ENCODE results near the gene NUP153. TPM values are rescaled to one million over a fixed set of nuclear protein-coding genes. Genes with fewer than 3 reads are reported as not detected.
"Not testable (repeated sequence)": the region's sequence is repeated elsewhere in the genome, so short reads cannot be mapped to it uniquely, and the experiment has no call there.

NUP153 gene
- total RNA-seq, 2 experiments from 2014 or later = 74.0 to 75.8 TPM

DNA sequence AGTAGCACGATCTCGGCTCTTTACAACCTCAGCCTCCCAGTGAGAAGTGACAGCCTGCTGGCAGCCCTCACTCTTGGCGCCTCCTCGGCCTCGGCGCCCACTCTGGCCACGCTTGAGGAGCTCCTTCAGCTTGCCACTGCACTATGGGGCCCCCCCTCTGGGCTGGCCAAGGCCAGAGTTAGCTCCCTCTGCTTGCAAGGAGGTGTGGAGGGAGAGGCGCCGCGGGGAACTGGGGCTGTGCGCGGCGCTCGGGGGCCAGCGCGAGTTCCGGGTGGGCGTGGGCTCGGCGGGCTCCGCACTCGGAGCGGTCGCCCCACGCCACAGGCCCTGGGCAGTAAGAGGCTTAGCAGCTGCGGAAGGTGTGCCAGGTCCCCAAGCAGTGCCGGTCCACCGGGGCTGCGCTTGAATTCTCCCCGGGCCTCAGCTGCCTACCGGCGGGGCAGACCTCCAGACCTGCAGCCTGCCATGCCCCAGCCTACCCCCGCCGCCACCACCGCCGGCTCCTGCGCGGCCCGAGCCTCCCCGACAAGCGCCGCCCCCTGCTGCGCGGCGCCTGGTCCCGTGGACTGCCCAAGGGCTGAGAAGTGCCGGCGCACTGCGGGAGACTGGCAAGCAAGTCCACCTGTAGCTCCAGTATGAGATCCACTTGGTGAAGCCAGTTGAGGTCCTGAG, 22.0 kb upstream of the NUP153 start:
- Mint-ChIP-seq H3K9me3 (peaks cover 6% of the 10 kb centered on the region), H3K27ac (no peak overlapping the region), H3K4me1 (no peaks in the 10 kb centered on the region), H3K4me3 (no peak overlapping the region), H3K36me3 (ENCODE audit: low read depth) (no peaks in the 10 kb centered on the region), H3K27me3 (no peaks in the 10 kb centered on the region)
- ChIA-PET CTCF (no interaction called here), POLR2A (interaction anchor here (1.4 kb wide), 1 partner anchor 22 kb away, joined by 4 read pairs; the partner anchor contains the start of gene NUP153)
- no peak for DNase-seq

DNA sequence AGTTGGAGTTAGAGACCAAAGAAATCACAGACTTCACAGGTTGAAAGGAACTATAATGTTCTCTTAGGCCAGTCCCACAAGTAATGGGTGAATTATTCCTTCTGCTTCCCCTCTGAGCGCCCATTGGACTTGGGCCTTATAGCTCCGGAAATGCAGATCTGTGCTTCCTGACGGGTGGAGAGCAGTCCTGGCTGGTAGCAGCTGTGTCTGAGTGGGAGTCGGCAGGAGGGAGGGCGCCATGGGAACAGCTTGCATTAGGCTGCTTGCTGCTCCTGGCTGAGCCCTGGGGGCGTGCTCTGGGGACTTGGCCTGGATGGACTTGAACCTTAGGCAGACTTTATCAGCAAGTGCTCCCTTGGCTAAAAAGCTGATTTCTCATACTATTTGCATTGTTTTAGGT, 18.4 kb upstream of the NUP153 start:
- no peaks in the 10 kb centered on the region for H3K4me1 Mint-ChIP-seq
- H3K36me3 Mint-ChIP-seq (ENCODE audit: low read depth) = no peaks in the 10 kb centered on the region
- no peaks in the 10 kb centered on the region for H3K27me3 Mint-ChIP-seq
- H3K4me3 Mint-ChIP-seq = no peak overlapping the region
- DNase-seq = no peak
- H3K9me3 Mint-ChIP-seq = peaks cover 6% of the 10 kb centered on the region
- ChIA-PET CTCF (no interaction called here), POLR2A (interaction anchor here (2.6 kb wide), 1 partner anchor 18 kb away, joined by 6 read pairs; the partner anchor contains the start of gene NUP153)
- H3K27ac Mint-ChIP-seq = no peak overlapping the region

DNA sequence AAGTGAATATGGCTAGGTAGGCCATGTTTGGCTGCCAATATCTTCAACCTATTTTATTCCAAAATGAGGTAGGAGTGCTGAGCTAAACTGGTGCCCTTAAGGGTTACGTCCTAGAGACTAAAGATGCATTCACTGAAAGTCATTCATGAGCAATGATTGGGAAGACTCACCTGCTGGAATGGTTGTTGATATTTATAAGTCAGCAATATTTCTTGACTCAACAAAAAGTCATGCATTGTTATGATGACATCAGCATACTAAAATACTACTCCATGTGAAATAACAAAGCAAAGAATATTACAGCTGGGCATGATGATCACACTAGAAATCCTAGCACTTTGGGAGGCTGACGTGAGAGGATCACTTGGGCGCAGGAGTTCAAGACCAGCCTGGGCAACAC, 17.6 kb upstream of the NUP153 start:
- ChIA-PET POLR2A (interaction anchor here (2.6 kb wide), 1 partner anchor 17 kb away, joined by 6 read pairs; the partner anchor contains the start of gene NUP153), CTCF (no interaction called here)
- no peaks in the 10 kb centered on the region for H3K4me1 Mint-ChIP-seq
- H3K9me3 Mint-ChIP-seq = peaks cover 3% of the 10 kb centered on the region
- peaks cover 1% of the 10 kb centered on the region for H3K27me3 Mint-ChIP-seq
- DNase-seq = no peak
- H3K36me3 Mint-ChIP-seq (ENCODE audit: low read depth) = no peaks in the 10 kb centered on the region
- no peak overlapping the region for H3K4me3 Mint-ChIP-seq
- H3K27ac Mint-ChIP-seq = no peak overlapping the region

DNA sequence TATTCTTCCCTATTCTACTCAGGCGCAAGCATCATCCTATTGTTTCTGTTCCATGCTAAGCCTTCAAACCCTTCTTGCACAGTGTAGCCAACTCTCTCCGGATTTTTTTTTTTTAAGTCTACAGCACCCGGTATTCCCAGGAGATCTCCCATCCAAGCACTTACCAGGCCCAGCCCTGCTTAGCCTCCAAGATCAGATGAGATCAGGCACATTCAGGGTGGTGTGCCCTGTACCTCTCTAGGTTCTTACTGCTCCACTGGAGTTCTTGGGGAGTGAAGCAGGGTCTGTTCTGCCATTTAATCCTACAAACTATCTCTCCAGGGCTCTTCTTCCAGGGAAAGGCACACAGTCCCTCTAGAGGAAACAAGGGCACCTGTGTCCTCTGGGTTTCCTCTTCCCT, 14.9 kb upstream of the NUP153 start:
- H3K27me3 Mint-ChIP-seq = peaks cover 3% of the 10 kb centered on the region
- no peak overlapping the region for H3K4me3 Mint-ChIP-seq
- DNase-seq = no peak
- no peaks in the 10 kb centered on the region for H3K9me3 Mint-ChIP-seq
- no peaks in the 10 kb centered on the region for H3K4me1 Mint-ChIP-seq
- ChIA-PET CTCF (interaction anchor here (0.9 kb wide), 1 partner anchor 20 kb away, joined by 5 read pairs; no protein-coding TSS in a partner anchor), POLR2A (no interaction called here)
- no peak overlapping the region for H3K27ac Mint-ChIP-seq
- H3K36me3 Mint-ChIP-seq (ENCODE audit: low read depth) = no peaks in the 10 kb centered on the region

DNA sequence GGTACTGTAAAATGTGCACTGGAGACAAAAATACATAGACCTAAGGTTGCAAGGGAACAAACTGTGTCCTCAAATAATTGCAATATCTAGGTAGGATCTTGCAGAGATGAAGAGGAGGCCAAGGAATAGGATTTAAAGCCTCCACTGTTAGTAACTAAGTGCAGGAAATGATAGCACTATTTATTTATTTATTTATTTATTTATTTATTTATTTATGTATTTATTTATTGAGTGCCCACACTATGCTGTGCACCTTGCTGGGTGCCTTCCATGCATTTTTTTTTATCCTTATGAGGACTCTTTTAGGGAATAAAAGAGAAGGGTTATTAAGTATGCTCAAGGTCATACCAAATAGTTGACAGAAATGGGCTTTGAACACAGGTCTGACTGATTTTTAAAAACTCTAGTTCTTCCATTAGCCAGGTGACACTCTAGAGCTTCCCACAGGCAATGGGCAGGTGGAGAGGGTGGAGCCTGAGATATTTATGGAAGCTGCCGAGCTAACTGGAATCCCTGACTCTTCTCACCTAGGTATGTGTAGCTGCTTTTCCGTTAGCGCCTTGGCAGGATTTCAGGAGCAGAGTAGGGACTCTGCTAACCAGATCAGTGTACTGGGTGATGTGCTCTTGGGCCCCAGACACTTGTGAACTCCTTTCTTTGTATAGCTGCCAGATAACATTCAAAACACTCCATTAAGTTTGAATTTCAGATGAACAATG, 12.8 kb upstream of the NUP153 start:
- Mint-ChIP-seq H3K9me3 (no peaks in the 10 kb centered on the region), H3K4me3 (no peak overlapping the region), H3K27ac (no peak overlapping the region), H3K27me3 (peaks cover 3% of the 10 kb centered on the region), H3K4me1 (peaks cover 11% of the 10 kb centered on the region), H3K36me3 (ENCODE audit: low read depth) (peaks cover 2% of the 10 kb centered on the region)
- ChIA-PET POLR2A (no interaction called here), CTCF (interaction anchor here (0.6 to 1.0 kb wide), 2 partner anchors 18 to 83 kb away, joined by 3 to 4 read pairs; no protein-coding TSS in a partner anchor)
- no peak for DNase-seq

DNA sequence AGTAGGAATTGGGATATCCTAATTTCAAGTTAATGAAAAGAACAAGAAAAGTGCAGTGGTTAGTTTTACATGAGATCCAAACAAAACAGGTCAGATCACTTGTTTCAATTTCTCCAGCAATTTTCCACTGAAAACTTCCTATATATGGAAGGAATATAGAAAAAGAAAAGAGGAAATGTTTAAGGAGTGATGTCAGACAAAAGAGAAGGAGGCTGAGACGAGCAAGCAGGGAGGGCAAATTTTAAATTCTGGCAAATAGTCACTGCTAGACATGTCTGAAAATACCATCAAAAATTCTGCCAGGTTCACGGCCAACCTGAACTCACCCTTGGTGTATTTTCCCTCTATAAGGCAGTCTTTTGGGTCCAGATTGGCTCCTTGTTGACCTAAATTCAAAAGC, 9.5 kb upstream of the NUP153 start:
- DNase-seq = no peak
- H3K27me3 Mint-ChIP-seq = peaks cover 3% of the 10 kb centered on the region
- POLR2A ChIA-PET = interaction anchor here (0.6 to 2.7 kb wide), 2 partner anchors 10 to 14 kb away, joined by 3 to 34 read pairs; partner anchors contain the start of gene NUP153
- H3K9me3 Mint-ChIP-seq = no peaks in the 10 kb centered on the region
- H3K36me3 Mint-ChIP-seq (ENCODE audit: low read depth) = peaks cover 2% of the 10 kb centered on the region
- no peak overlapping the region for H3K27ac Mint-ChIP-seq
- CTCF ChIA-PET = interaction anchor here (3.4 to 4.9 kb wide), 2 partner anchors 15 to 88 kb away, joined by 13 to 33 read pairs; no protein-coding TSS in a partner anchor
- H3K4me1 Mint-ChIP-seq = peaks cover 23% of the 10 kb centered on the region
- no peak overlapping the region for H3K4me3 Mint-ChIP-seq

DNA sequence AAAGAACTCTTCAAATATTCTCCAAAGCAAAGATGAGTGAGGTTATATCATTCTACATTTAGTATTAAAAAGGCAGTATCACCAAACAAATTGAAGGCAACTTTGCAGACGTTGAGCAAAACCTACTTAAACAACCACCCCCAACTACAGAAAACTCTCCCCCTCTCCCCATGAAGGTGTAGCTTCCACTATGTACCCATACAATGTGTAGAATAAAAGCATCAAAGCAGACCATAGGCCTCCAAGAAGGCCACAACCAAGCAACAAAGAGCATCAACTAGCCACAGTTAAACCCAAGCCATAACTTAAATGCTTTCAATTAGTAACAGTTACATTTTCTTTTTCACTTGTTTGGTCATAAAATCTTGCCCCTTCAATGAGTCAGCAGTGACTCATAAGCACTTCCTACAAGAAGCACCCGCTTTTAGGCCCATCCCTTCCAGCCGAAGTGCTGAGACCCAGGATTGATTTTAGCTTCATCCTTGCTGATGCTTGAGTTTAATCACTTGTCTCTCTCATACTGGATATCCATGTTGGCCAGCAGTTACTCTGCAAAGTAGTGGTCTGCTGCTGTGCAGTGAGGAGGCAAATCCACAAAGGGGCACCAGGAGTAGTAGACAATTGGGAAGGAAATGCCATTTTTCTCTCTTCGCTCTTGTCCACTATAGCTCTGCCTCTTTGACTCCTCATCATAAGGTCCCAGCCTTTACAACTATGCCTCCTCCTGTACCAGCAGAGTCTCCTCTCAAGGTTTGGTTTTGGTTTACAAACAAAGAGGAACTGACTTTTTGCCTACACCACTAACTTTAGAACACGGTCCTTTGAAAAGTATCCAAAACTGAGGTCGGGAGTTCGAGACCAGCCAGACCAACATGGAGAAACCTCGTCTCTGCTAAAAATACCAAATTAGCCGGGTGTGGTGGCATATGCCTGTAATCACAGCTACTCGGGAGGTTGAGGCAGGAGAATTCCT, 8.4 kb upstream of the NUP153 start:
- POLR2A ChIA-PET = interaction anchor here (0.9 to 2.7 kb wide), 4 partner anchors 9 to 115 kb away, joined by 3 to 34 read pairs (median 12); partner anchors contain the start of genes FAM8A1 and NUP153
- peak overlapping the region; percentile 67 for H3K4me3 Mint-ChIP-seq
- peaks cover 2% of the 10 kb centered on the region for H3K36me3 Mint-ChIP-seq (ENCODE audit: low read depth)
- H3K27me3 Mint-ChIP-seq = peaks cover 3% of the 10 kb centered on the region
- peak; percentile 56 for DNase-seq
- peak overlapping the region; percentile 88 for H3K27ac Mint-ChIP-seq
- peaks cover 23% of the 10 kb centered on the region for H3K4me1 Mint-ChIP-seq
- no peaks in the 10 kb centered on the region for H3K9me3 Mint-ChIP-seq
- CTCF ChIA-PET = interaction anchor here (0.7 to 4.9 kb wide), 7 partner anchors 8 to 410 kb away, joined by 3 to 33 read pairs (median 4); partner anchors contain the start of gene NUP153

DNA sequence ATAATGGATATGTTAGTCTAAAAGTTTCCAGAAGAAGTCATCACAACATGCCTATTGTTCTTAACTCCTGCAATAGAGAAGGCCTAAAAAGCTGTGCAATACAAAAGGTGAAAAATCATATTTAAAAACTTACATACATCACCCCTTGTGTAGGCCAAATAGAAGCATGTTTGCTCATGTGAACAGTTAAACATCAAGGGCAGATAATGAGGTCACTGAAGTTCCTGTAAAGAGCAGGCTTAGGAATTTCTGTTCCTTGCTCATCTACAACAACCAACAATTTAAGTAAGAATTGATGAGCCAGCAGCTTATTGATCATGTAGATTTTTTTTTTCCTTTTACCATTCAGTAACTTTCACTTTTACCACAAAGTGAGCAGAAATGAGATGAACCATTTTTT, 7.5 kb upstream of the NUP153 start:
- ChIA-PET CTCF (interaction anchor here (0.6 to 4.9 kb wide), 4 partner anchors 11 to 397 kb away, joined by 4 to 33 read pairs (median 9); no protein-coding TSS in a partner anchor), POLR2A (interaction anchor here (0.9 to 2.7 kb wide), 4 partner anchors 8 to 114 kb away, joined by 3 to 34 read pairs (median 12); partner anchors contain the start of genes FAM8A1 and NUP153)
- H3K27ac Mint-ChIP-seq = peak overlapping the region; percentile 88
- DNase-seq = no peak
- peaks cover 23% of the 10 kb centered on the region for H3K4me1 Mint-ChIP-seq
- H3K27me3 Mint-ChIP-seq = peaks cover 1% of the 10 kb centered on the region
- H3K36me3 Mint-ChIP-seq (ENCODE audit: low read depth) = peaks cover 3% of the 10 kb centered on the region
- no peaks in the 10 kb centered on the region for H3K9me3 Mint-ChIP-seq
- peak overlapping the region; percentile 11 for H3K4me3 Mint-ChIP-seq

DNA sequence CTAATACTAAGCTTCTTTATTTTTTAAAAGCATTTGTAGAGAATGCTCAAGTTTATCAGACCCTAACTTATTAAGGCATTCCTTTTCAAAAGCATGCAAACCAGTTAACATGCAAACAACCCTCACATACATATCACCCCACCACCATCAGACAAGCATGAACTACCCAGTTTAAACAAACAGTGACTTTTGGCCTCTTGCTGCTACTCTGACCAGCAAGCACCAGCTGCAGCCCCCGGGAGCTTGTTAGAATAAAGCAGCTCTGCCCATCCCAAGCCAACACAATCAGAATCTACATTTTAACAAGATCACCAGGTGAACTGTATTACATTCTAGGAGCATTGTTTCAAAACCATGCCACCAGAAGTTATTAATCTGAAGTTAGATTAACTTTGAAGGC, 5.9 kb upstream of the NUP153 start:
- H3K36me3 Mint-ChIP-seq (ENCODE audit: low read depth) = peaks cover 13% of the 10 kb centered on the region
- DNase-seq = no peak
- ChIA-PET POLR2A (no interaction called here), CTCF (interaction anchor here (0.7 to 4.9 kb wide), 2 partner anchors 12 to 91 kb away, joined by 3 to 33 read pairs; no protein-coding TSS in a partner anchor)
- H3K4me3 Mint-ChIP-seq = no peak overlapping the region
- no peaks in the 10 kb centered on the region for H3K27me3 Mint-ChIP-seq
- H3K27ac Mint-ChIP-seq = no peak overlapping the region
- H3K4me1 Mint-ChIP-seq = peaks cover 28% of the 10 kb centered on the region
- no peaks in the 10 kb centered on the region for H3K9me3 Mint-ChIP-seq

DNA sequence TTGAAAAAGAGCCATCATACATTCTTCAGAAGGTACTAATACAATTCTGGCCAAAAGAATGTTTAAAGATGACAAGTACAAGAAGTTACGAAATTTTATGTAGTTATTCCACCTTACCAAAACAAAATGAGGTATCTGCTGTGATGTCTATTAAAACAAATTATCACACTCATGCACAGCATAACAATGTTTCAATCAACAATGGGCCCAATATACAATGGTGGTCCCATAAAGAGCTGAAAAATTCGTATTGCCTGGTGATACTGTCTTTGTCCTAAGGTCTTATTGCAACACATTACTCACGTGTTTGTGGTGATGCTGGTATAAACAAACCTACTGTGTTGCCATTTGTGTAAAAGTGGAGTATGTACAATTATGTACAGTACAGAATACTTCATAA, 3.6 kb upstream of the NUP153 start:
- peaks cover 32% of the 10 kb centered on the region for H3K4me1 Mint-ChIP-seq
- H3K36me3 Mint-ChIP-seq (ENCODE audit: low read depth) = peaks cover 25% of the 10 kb centered on the region
- POLR2A ChIA-PET = interaction anchor here (0.8 kb wide), 1 partner anchor 8 kb away, joined by 4 read pairs; no protein-coding TSS in a partner anchor
- H3K9me3 Mint-ChIP-seq = no peaks in the 10 kb centered on the region
- H3K27me3 Mint-ChIP-seq = no peaks in the 10 kb centered on the region
- no peak overlapping the region for H3K4me3 Mint-ChIP-seq
- no peak for DNase-seq
- CTCF ChIA-PET = interaction anchor here (0.6 to 0.9 kb wide), 2 partner anchors 8 to 93 kb away, joined by 3 to 4 read pairs; no protein-coding TSS in a partner anchor
- H3K27ac Mint-ChIP-seq = no peak overlapping the region

DNA sequence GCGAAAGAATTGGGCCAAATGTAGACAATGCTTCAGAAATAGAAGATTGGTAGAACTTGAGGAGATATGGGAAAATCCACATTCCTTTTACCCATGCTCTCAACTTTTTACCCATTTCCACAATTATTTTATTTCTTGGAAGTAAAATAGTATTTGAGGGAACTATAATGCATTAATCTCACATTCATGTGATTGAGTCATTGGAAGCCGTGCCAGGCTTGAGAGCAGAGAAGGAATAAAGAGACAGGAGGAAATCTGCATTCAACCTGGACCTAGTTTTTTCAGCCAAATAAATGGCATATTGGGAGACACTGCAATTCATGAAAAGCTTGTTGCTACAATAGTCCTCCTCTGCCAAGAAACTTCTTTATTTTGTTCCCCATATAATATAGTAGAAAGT, 2.8 kb upstream of the NUP153 start:
- Mint-ChIP-seq H3K27ac (no peak overlapping the region), H3K36me3 (ENCODE audit: low read depth) (peaks cover 23% of the 10 kb centered on the region), H3K4me3 (no peak overlapping the region), H3K4me1 (peaks cover 26% of the 10 kb centered on the region), H3K27me3 (no peaks in the 10 kb centered on the region), H3K9me3 (no peaks in the 10 kb centered on the region)
- ChIA-PET POLR2A (no interaction called here), CTCF (interaction anchor here (0.9 kb wide), 1 partner anchor 7 kb away, joined by 4 read pairs; no protein-coding TSS in a partner anchor)
- no peak for DNase-seq

DNA sequence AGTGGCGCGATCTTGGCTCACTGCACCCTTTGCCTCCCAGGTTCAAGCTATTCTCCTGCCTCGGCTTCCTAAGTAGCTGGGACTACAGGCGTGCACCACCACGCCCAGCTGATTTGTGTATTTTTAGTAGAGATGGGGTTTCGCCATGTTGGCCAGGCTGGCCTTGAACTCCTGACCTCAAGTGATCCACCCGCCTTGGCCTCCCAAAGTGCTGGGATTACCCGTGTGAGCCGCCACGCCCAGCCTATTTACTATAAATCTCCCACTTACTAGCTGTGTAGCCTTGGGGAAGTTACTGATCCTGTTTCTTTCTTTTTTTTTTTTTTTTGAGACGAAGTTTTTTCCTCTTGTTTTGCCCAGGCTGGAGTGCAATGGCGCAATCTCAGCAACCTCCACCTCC, 1.3 kb upstream of the NUP153 start:
- not testable (repeated sequence) for DNase-seq, H3K4me3 Mint-ChIP-seq, H3K27ac Mint-ChIP-seq, H3K27me3 Mint-ChIP-seq, H3K9me3 Mint-ChIP-seq
- Mint-ChIP-seq H3K36me3 (ENCODE audit: low read depth) (peaks cover 27% of the 10 kb centered on the region), H3K4me1 (peaks cover 24% of the 10 kb centered on the region)
- POLR2A ChIA-PET = interaction anchor here (0.6 to 3.3 kb wide), 3 partner anchors 10 to 551 kb away, joined by 3 to 73 read pairs (median 7); partner anchors contain the start of gene FAM8A1
- CTCF ChIA-PET = interaction anchor here (1.2 to 1.6 kb wide), 4 partner anchors 9 to 107 kb away, joined by 3 to 8 read pairs (median 6); partner anchors contain the start of gene FAM8A1

All from activated CD4-positive, alpha-beta memory T cell treated with anti-CD3 and anti-CD28 coated beads, Interleukin-2, amount 10 ng/mL, durations not matched to agents 7 days and 5 days (primary cell).